HG03432 (cell line): ENCODE data around the gene PDGFRB.

Experiments used
- ATAC-seq: cut with Tn5 transposase; IDR thresholded peaks from one replicate; pipeline ENCODE4 v1.9.1; 2021; ENCODE audit warnings: mild to moderate bottlenecking, moderate library complexity; ENCODE audit not compliant: unreplicated experiment

PDGFRB gene

GRCh38 chr5:150182774-150183173 is 27.1 kb upstream of the PDGFRB start:
- ATAC-seq, result no peak

DNA sequence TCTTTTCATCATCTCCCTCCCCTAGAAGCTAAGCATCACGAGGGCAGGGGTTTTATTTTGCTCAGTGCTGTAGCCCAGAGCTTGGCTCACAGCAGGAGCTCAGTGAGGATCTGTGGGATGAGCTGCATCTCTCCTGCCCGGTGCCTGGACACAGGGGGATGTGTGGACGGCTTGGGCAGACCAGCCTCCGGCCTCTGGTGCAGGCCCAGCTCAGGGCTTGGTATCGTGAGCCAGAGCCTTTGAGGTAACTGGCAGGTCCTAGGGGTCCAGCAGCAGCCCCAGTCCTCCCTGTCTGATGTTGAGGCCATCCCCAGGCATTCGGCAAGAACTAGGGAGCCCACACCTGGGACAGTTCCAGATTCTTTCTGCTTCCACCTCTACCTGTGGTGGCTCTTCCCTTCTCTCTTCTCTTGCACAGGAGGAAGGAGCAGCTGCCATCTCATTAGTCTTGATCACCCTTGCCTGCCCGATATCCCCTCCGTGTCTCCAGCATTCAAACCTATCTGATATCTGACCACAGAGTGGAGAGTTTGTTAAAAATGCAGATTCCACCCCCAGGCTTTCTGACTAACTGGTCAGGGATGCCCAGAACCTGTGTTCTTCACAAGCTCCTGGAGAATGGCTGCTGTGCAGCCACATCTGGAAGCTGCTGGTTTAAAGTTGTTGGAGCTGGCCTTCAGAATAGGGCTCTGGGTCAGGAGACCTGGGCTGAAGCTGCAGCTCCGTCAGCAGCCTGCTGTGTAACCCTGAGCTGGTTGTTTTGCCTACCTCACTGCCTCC is 26.3 kb upstream of the PDGFRB start:
- ATAC-seq, result no peak

- no peak for ATAC-seq
Observed at GRCh38 chr5:150181027-150181426, 25.4 kb upstream of the PDGFRB start.

DNA sequence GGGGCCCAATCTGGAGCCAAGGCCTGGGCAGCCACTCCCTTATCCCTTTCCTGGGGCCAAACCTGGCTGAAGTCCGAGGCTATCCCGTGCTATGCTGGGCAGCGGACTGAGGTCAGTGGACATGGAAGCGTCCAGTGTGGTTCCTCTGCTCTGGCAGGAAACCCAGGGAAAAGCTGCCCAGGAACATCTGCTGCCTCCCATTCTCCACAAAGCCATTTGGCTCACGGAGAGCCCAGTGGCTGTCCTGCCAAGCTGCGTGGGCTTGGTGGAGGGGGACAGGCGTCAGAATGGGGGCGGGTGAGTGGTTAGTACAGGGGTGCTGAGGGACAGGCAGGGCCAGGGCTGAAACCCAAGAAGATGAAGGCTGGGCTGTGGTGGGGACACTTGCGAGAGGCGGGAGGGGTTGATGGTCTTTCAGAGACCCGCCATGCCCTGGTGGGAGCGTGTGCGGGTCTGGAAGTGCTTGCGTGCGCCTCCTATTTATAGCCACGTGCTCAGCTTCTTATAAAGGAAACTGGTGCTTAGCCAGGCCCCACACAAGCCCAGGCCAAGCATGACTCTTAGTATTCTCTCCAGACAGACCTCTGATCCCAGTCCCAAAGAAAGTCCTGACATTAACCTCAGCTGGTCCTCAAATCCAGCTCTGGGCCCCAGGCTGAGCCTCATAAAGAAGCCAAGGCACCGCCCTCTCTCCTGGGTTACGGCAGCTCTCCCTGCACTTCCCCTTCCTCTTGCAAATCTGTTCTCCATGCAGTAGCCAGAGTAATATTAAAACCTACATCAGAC is 24.8 kb upstream of the PDGFRB start:
- ATAC-seq, result no peak

DNA sequence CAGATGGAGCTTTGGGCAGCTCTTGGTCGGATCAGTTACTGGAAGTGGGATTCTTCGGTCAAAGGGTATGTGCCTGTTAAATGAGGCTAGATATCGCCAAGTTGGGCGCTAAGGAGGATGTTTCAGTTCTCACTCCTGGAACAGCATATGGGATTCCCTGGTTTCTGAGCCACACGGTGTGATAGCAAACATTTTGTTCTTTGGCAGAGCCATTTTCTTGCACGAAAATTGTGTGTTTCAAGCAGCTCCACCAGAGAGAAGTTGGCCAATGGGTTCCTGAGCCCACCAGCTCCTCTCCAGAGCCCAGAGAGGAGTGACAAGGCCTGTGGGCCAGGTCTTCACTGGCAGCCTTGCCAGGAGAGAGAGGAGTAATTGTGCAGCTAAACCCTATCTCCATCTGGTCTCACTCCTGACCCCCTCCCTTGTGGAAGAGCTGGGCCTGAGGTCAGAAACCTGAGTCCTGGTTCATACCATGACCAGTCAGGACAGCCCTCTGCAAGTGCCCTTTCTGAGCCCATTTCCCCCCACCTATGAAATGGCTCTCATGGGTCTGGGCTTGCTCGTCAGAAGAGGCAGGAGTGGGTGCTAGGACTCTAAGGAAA is 23.5 kb upstream of the PDGFRB start:
- ATAC-seq, result no peak

DNA sequence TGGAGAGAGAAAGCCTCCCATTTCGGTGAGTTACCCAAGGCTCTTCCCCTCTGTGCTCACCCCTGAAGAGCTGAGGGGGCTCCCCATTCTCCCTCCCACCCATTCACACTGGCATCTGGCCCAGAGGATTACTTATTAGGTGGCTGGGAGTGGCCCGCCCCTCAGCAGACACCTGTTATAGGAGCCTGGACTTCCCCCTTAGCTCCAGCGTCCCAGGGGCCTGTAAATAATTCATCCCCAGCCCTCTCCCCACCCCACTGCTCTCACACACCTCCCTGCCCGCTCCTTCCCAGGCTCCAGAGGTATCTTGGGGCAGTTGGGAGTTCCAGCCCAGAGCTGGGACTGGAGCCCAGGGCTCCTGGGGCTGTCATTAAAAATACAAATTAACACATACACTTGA is 22.6 kb upstream of the PDGFRB start:
- peak; percentile 63 for ATAC-seq

DNA sequence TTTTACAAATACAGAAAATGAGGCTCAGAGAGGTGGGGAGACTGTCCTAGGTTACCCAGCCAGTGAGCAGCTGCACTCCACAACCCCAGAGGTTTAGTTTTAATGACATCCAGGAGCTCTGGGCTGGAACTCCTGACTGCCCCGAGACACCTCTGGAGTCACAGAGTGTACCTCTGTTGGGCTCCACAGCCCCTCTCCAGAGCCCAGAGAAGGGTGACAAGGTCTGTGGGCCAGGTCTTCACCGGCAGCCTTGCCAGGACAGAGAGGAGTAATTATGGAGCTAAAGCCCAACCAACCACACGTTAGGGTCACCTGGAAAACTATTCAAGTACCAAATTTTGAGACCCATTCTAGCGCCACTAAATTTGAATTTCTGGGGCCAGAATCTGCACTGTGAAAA is 22.1 kb upstream of the PDGFRB start:
- no peak for ATAC-seq

- ATAC-seq, result no peak
Observed at GRCh38 chr5:150176745-150177477, 21.3 kb upstream of the PDGFRB start.

DNA sequence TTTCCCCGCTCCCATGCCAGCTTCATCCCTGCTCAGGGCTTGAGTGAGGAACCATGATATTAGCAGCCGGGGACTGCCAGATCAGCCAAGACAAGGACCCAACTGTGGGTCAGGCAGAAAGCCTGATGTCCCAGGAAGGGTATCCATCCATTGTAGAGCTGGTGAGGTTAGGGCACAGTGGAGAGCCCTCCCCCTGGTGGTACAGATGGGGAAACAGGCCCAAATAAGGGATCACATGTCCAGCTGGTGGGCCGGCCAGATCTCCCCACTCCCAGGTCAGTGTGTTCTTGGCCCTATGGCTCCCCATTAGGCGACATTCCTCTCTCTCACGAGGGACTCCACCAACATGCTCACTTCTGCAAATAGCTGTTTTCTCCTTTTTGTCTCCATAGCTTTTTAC is 19.9 kb upstream of the PDGFRB start:
- ATAC-seq, result peak; percentile 42

DNA sequence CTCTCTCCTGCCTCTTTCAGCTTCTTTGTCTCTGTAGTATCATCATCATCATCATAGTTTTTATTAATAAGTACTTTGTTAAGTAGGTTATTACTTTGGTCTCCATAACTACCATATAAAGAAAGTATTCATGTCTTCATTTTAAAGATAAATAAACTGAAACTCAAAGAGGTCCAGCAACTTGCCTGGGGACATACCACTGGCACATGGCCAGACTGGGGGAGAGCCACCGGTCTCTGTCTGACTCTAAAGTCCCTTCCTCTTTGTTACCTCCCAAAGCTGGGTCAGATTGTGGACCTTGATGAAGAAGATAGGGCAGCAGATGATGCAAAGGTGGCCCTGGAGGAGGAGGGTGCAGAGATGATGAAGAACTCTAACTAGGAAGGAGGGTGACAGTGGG is 19.4 kb upstream of the PDGFRB start:
- ATAC-seq, result no peak

DNA sequence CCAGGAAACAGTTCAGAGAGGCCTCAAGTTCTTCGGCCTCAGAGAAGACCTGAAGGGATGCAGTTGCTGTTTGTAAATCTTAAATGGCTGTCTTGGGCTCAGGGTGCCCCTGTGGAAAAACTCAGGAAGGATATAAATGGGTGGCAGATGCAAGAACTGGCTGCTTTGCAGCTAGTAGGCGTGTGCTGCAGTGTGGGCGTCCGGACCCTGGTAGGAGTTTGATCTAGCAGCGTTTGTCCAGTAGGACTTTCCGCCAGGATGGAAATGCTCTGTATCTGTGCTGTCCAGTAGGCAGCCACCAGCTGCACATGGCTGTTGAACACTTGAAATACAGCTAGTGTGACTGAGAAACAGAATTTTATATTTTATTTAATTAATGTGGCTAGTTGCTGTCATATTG is 18.6 kb upstream of the PDGFRB start:
- no peak for ATAC-seq

DNA sequence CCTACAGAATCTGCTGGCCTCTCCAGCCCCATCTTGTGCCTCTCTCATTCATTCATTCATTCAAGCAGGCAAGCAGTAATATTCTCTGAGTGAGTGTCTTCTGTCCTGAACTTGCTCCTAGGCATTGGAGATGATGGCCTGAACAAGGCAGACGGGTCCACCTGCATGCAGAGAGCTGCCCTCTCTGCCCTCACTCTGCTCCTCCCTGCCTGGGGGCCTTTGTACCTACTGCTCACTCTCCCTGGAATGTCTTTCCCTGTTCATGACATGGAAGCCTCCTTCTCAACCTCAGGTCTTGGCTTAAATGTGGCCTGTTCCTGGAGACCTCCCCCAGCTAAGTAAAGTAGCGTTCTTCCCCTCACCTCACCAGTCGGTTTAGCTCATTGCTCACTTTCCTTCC is 17.5 kb upstream of the PDGFRB start:
- no peak for ATAC-seq

GRCh38 chr5:150172556-150172955 is 16.9 kb upstream of the PDGFRB start:
- no peak for ATAC-seq

DNA sequence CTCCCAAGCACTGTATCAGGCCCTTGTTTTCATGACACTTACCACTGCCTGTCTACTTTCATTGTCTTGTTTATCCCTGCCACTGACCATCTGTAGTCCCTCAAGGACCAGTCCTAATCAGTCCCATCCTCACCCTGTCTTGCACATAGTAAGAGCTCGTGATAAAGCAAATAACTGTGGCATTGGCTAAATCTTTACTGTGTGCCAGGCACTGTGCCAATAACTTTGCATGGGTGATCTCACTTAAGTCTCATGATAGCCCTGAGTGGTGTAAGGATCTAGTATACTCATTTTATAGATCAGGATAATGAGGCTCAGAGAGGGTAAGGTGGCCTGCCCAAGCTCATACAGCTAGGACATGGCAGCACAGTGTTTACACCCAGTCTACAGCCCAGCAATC is 16.5 kb upstream of the PDGFRB start:
- ATAC-seq, result no peak

GRCh38 chr5:150168864-150169263 is 13.2 kb upstream of the PDGFRB start:
- ATAC-seq, result no peak

GRCh38 chr5:150167908-150168307 is 12.3 kb upstream of the PDGFRB start:
- no peak for ATAC-seq

- no peak for ATAC-seq
Observed at GRCh38 chr5:150167512-150167850, 11.8 kb upstream of the PDGFRB start.

GRCh38 chr5:150166650-150167511 is 11.2 kb upstream of the PDGFRB start, which contains the start of gene CDX1:
Gene CDX1 (plus strand): TSS chr5:150166778. CDS start chr5:150166877, 99 bp downstream.
- no peak for ATAC-seq

DNA sequence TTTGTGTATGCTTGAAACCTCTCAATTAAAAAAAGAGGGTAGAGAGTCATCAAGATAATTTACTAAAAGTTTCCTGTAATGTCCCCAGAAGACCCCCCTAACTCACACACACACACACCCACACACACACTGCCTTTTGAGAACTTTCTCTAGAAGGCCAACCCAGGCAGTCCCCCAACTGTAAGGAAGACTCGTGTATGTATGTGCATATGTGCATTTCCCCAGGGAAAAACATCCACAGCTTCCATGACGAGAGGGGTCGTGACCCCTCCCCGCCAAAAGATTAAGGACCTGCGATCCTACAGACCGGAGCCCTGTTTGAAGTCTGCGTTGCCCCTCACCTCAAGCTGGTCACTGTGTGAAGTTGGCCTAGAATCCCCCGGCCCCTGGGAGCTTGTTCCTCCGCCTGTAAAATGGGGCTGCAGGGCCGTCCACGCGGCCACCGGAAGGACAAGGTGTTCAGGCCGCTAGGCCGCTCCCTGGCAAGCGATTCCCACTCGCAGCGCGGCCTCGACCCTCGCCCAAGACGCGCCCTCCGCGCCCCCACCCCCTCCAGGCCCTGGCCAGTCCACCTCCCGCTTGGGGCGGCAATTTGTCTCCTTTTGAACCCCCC is 10.5 kb upstream of the PDGFRB start:
- no peak for ATAC-seq
